Immature natural killer cell (primary cell): Measurements from ENCODE around the gene ATP8B3. TPM values are rescaled to one million over a fixed set of nuclear protein-coding genes. Genes with fewer than 3 reads are reported as not detected.

ENCODE experiments used
- DNase-seq, 3 donors: peaks; one replicate each; pipeline ENCODE4 v3.0.0; 2022; ENCODE audit warnings: mixed read lengths in 1 of 3
- H3K27ac Mint-ChIP-seq, 6 donors: one replicate each; pipeline ENCODE4 v1.8.0; 2020; ENCODE audit warnings: mixed read lengths in 6 of 6, mild to moderate bottlenecking in 5 of 6, inconsistent platforms in 4 of 6, moderate library complexity in 3 of 6
- H3K27me3 Mint-ChIP-seq, 3 donors: one replicate each; pipeline ENCODE4 v1.8.0; 2020 to 2021; ENCODE audit warnings: low read depth in 3 of 3, mild to moderate bottlenecking in 3 of 3, mixed read lengths in 3 of 3, moderate library complexity in 3 of 3, inconsistent platforms in 1 of 3
- H3K36me3 Mint-ChIP-seq, 3 donors: one replicate each; pipeline ENCODE4 v1.8.0; 2020; ENCODE audit warnings: mixed read lengths in 3 of 3, inconsistent platforms in 2 of 3, mild to moderate bottlenecking in 2 of 3
- H3K4me1 Mint-ChIP-seq, 2 donors: one replicate each; pipeline ENCODE4 v1.8.0; 2020; ENCODE audit warnings: inconsistent platforms in 2 of 2, mild to moderate bottlenecking in 2 of 2, mixed read lengths in 2 of 2, moderate library complexity in 1 of 2
- H3K4me3 Mint-ChIP-seq, 5 donors: one replicate each; pipeline ENCODE4 v1.8.0; 2020; ENCODE audit warnings: mild to moderate bottlenecking in 5 of 5, mixed read lengths in 5 of 5, inconsistent platforms in 3 of 5, moderate library complexity in 3 of 5
- H3K9me3 Mint-ChIP-seq, 6 donors: one replicate each; pipeline ENCODE4 v1.8.0; 2020; ENCODE audit warnings: mild to moderate bottlenecking in 6 of 6, mixed read lengths in 6 of 6, inconsistent platforms in 4 of 6, moderate library complexity in 3 of 6
- polyA plus RNA-seq, 3 donors: library from polyadenylated mRNA; unstranded; fragments of 300-500 nt; fragmentation: Illumina TruSeq; gene quantifications; one replicate each; pipeline ENCODE4 v1.2.3, GENCODE V29; 2021

Gene ATP8B3, protein sequence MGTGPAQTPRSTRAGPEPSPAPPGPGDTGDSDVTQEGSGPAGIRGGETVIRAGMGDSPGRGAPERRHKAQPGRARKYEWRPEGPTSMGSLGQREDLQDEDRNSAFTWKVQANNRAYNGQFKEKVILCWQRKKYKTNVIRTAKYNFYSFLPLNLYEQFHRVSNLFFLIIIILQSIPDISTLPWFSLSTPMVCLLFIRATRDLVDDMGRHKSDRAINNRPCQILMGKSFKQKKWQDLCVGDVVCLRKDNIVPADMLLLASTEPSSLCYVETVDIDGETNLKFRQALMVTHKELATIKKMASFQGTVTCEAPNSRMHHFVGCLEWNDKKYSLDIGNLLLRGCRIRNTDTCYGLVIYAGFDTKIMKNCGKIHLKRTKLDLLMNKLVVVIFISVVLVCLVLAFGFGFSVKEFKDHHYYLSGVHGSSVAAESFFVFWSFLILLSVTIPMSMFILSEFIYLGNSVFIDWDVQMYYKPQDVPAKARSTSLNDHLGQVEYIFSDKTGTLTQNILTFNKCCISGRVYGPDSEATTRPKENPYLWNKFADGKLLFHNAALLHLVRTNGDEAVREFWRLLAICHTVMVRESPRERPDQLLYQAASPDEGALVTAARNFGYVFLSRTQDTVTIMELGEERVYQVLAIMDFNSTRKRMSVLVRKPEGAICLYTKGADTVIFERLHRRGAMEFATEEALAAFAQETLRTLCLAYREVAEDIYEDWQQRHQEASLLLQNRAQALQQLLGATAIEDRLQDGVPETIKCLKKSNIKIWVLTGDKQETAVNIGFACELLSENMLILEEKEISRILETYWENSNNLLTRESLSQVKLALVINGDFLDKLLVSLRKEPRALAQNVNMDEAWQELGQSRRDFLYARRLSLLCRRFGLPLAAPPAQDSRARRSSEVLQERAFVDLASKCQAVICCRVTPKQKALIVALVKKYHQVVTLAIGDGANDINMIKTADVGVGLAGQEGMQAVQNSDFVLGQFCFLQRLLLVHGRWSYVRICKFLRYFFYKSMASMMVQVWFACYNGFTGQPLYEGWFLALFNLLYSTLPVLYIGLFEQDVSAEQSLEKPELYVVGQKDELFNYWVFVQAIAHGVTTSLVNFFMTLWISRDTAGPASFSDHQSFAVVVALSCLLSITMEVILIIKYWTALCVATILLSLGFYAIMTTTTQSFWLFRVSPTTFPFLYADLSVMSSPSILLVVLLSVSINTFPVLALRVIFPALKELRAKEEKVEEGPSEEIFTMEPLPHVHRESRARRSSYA (N-terminal part only)
- polyA plus RNA-seq = 1 to 10 TPM; 1.7 to 3.3 (median 3.1) TPM

DNA sequence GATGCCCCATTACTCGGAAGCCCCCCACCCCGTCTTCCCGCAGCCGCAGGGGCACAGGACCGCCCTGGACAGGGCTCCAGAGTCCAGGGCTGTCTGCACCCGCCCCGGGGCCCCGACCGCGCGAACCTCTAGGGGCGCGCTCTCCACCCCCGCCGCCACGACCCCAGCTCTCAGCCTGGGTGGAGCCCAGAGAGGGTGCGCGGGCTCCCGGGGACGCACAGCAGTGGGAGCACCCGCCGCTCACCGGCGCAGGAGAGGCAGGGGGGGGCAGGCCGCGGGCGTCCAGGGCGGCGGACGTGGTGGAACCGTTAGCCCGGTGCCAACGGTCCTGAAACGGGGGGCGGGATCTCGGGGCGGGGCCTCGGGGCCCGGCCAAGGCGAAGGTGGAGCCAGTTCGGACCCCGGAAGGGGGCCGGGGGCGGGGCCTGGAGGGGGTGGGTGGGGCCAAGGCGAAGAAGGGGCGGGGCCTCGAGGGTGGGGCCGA lies at the start of gene ATP8B3:
Gene ATP8B3, minus strand, starts transcription at position 335 of the 484 bp plus-strand sequence. CDS start 540 bp downstream, outside the sequence.
- DNase-seq = peak in 2 of 3 donors; percentile 68 to 75
- Mint-ChIP-seq H3K9me3 (no peaks in the 10 kb centered on the region), H3K4me3 (peak within 1 kb of the TSS; percentile 91 to 97 (median 96)), H3K27ac (peak within 1 kb of the TSS; percentile 76 to 96 (median 90)), H3K27me3 (peaks cover 0 to 5% (median 4%) of the 10 kb centered on the region in 3 donors), H3K4me1 (peaks cover 11% of the 10 kb centered on the region in 2 donors), H3K36me3 (no peaks in the 10 kb centered on the region)

DNA sequence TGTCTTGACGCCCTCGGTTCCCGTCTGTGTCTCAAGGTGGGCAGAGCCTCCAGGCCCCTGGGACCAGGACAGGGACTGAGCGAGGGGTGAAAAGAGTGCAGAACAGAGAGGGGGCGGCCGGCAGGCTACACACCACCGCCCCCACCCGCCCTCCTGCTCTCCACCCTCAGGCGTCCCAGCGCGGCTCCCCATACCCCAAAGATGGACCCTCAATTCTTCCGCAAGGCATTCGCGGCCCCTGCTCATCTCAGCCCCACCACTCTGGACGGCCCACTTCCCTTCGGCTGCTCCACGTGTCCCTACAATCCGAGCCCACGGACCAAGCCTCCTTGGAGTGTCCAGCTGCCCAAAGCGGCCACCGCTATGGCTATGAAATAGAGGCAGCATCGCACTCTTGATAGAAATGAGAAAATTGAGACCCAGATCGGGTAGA lies 49.5 kb upstream of the ATP8B3 start:
- H3K4me3 Mint-ChIP-seq = peak overlapping the region; percentile 89 to 94 (median 91)
- H3K27ac Mint-ChIP-seq = peak overlapping the region; percentile 80 to 96 (median 87)
- peaks cover 0 to 2% (median 0%) of the 10 kb centered on the region in 6 donors for H3K9me3 Mint-ChIP-seq
- no peak for DNase-seq
- no peaks in the 10 kb centered on the region for H3K36me3 Mint-ChIP-seq
- H3K27me3 Mint-ChIP-seq = peaks cover 7 to 29% (median 10%) of the 10 kb centered on the region in 3 donors
- H3K4me1 Mint-ChIP-seq = peaks cover 17 to 32% of the 10 kb centered on the region in 2 donors

DNA sequence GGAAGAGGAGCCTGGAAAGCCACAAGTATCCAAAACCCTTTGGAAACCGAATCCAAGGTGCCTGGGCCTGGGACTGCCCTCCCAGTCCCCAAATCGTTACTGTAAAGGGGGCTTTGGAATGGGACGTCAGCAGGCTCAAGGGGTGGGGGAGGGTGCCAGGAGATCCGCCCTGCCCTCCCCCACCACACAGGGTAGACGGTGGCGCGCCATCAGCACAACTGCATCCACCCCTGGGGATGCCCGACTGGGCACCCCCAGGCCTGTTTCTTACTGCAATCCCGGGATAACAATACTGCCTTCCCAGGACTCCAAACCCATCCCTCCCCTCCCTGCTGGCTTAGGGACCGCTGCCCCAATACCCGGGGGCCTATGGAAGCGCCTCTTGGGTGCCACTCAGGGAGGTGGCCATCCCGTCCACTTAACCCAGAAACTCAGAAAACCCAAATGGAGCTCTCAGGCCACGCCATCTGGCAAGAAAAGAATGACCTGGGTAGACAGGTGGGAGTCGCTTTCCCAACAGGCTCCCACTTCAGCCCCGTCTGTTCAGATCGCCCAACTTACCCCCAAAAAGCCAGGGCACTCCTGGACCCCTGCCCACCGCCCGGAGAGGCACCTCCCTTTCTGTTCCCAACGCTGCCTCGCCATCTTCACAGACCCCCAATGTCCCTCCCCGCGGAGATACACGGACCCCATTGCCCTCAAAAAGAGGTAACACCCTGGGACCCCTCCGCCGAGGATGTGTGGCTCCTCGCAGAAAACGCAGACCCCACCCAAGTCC lies 48.9 kb upstream of the ATP8B3 start:
- H3K9me3 Mint-ChIP-seq = peaks cover 0 to 2% (median 0%) of the 10 kb centered on the region in 6 donors
- peak overlapping the region; percentile 89 to 94 (median 91) for H3K4me3 Mint-ChIP-seq
- H3K36me3 Mint-ChIP-seq = no peaks in the 10 kb centered on the region
- H3K27ac Mint-ChIP-seq = peak overlapping the region in 5 of 6 donors; percentile 45 to 96 (median 68)
- DNase-seq = no peak
- peaks cover 17 to 36% of the 10 kb centered on the region in 2 donors for H3K4me1 Mint-ChIP-seq
- H3K27me3 Mint-ChIP-seq = peaks cover 7 to 35% (median 10%) of the 10 kb centered on the region in 3 donors

DNA sequence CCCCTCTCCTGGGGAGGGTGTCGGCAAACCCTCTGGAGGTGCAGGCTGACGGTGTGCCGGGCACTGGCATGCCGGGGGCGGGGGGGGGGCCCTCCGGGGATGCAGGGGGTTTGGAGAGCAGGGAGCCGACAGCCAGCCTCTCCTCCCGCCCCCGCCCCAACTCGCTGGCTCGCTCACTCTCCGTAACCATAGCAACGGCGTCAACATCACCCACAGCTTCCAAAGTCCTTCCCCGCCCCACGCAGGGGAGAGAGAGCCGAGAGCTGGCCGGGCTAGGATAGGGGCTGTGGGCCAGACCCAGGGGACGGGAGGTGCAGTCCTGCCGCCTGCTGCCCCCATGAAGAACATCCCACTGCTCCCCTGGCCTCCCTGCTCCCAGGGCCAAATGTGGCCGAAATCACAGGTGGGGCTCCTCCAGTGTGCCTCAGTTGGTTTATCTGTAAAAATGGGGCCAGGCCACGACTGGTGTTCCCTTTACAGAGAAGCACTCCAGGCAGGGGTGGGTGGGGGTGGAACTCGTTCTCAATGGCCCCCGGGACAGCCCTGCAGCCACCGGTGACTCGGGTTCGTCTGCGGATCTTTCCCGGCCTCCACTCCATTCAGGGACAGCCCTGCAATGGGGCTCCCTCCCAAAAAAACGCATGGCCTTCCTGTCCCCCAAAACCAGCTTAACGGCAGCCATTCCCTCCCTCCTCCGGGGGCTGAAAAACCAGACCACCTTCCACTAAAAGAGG lies 48.1 kb upstream of the ATP8B3 start:
- Mint-ChIP-seq H3K4me1 (peaks cover 24 to 36% of the 10 kb centered on the region in 2 donors), H3K9me3 (peaks cover 0 to 2% (median 0%) of the 10 kb centered on the region in 6 donors), H3K36me3 (no peaks in the 10 kb centered on the region), H3K4me3 (no peak overlapping the region), H3K27me3 (peaks cover 8 to 41% (median 10%) of the 10 kb centered on the region in 3 donors), H3K27ac (no peak overlapping the region)
- peak in 1 of 3 donors; percentile 24 for DNase-seq

DNA sequence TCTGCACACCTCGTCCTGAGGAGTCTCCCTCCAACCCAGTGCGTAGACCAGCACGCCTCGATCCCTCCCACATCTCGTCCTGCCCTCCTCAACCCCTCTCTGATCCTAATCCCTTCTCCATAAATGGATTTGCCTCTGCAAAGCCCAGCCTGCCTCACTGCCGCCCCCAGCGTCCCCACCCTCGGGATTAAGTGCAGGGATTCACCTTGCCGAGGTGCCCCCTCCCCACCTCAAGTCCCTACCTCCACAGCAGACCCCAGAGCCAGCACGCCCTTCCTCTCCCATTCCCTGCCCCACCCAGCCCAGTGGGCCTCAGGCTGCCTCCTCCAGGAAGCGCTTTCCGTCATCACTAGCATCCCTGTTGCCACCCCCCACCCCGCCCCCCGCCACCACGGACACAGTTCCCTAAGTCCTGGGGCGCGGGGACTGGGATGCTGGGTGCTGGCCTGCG lies 47.3 kb upstream of the ATP8B3 start:
- Mint-ChIP-seq H3K36me3 (no peaks in the 10 kb centered on the region), H3K27me3 (peaks cover 10 to 41% (median 12%) of the 10 kb centered on the region in 3 donors), H3K27ac (peak overlapping the region; percentile 34 to 70 (median 46)), H3K4me1 (peaks cover 31 to 42% of the 10 kb centered on the region in 2 donors), H3K4me3 (peak overlapping the region; percentile 14 to 47 (median 30)), H3K9me3 (peaks cover 0 to 2% (median 0%) of the 10 kb centered on the region in 6 donors)
- DNase-seq = no peak

DNA sequence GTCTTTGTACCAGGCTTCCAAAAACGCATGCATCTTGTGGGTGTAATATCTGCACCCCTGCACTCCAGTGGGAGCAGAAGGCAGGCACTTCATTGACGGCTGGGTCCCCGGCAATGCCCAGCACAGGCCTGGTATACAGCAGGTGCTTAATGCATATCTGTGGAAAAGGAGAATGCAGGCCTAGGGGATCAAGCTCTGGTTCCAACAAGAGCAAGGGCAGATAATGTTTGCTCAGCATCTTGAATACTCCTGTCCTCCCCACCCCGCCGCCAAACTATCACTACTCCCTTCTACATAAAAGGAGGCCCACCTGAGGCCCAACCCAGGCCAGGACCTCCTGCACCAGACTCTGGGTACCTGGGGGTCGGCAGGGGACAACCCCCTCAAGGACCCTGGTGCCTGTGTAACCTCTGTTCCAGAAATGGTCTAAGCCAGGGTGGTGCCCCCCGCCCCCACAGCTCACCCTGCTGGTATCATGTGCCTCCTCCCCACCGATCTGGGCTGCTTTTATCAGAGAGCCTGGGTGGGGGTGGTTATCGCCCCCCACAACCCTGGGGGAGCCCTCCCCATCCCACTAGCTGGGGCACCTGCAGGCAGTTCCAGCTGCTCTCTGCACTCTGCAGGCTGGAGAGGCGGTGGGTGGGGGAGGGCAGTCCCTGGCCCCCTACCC lies 46.5 kb upstream of the ATP8B3 start:
- H3K4me1 Mint-ChIP-seq = peaks cover 32 to 42% of the 10 kb centered on the region in 2 donors
- peak overlapping the region in 3 of 6 donors; percentile 53 to 67 (median 60) for H3K27ac Mint-ChIP-seq
- no peak for DNase-seq
- H3K9me3 Mint-ChIP-seq = peaks cover 0 to 2% (median 0%) of the 10 kb centered on the region in 6 donors
- no peaks in the 10 kb centered on the region for H3K36me3 Mint-ChIP-seq
- peaks cover 10 to 41% (median 12%) of the 10 kb centered on the region in 3 donors for H3K27me3 Mint-ChIP-seq
- H3K4me3 Mint-ChIP-seq = peak overlapping the region; percentile 25 to 53 (median 46)

DNA sequence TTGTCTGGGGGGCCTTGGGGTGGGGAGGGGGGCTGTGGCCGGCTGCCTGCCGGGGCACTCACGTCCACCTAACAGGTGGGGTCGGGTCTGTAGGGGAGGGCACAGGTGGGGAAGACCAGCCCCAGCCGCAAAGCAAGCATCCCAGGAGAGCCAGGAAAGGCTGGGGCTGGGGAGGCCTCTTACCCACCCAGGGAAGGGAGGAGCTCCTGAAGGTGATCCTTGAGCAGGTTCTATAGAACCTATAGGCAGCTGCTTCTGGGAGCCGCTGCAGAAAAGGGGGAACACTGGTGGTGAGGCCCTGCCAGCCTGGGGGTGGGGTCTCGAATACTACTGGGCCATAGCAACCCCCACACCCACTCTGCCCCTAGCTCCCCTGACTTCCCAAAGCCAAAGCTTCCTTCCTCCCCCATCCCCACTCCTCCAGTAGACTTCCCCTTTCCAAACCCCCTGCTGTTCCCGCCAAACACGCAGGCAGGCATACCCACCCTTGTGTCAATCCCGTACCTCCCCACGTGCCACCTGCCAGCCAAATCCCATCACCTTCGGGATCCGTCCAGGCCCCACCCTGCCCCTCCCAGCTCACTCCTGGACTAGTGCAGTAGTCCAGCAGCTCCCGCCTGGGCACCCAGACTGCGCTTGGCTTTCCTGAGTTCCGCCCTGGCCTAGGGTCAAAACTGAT lies 45.7 kb upstream of the ATP8B3 start:
- Mint-ChIP-seq H3K4me3 (peak overlapping the region; percentile 46 to 77 (median 56)), H3K4me1 (peaks cover 39 to 48% of the 10 kb centered on the region in 2 donors), H3K27ac (peak overlapping the region in 2 of 6 donors; percentile 55 to 76), H3K27me3 (peaks cover 12 to 49% (median 15%) of the 10 kb centered on the region in 3 donors), H3K36me3 (no peaks in the 10 kb centered on the region), H3K9me3 (peaks cover 0 to 2% (median 0%) of the 10 kb centered on the region in 6 donors)
- no peak for DNase-seq

DNA sequence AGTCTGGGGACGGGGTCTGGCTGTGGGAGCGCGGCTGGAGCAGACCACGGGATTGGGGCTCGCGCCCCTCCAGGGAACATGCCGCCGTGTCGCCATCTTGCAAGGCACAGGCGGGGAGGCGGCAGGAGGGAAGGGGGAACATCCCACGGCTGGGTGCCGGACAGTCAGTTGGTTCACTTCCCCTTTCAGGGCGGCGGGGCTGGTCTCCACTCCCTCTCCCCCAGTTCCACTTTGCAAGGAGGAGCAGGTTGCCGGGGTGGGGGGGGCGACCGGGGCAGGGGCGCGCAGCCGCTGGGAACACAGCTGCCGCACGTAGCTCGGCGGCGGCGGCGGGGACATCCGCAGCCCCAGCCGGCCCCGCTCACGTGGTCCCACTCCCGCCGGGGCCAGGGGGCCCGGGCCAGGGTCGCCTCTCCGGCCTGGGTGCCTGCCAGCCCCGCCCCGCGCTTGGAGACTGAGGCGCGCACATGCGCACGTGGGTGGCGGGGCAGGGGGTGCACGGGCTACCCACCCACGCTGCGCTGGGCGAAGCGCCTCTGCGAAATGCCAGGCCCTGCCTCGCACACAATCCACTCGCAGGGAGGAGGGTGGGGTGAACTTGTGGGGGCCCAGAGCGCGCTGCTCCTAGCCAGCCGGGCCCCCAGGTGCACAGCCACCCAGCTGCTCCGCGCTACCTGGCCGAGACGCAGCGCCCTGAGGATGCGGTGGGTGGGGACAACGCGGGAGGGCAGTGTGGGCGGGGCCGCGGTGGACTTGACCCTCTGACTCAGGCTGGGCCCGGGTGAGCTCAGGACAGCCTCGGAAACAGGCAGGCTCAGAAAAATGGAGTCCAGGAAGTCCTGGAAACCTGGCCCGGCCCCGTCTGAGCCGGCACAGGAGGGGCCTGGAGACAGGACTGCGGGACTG lies 44.9 kb upstream of the ATP8B3 start:
- Mint-ChIP-seq H3K36me3 (no peaks in the 10 kb centered on the region), H3K4me1 (peaks cover 33 to 47% of the 10 kb centered on the region in 2 donors), H3K9me3 (peaks cover 0 to 2% (median 0%) of the 10 kb centered on the region in 6 donors), H3K4me3 (peak overlapping the region; percentile 79 to 86 (median 84)), H3K27me3 (peaks cover 7 to 47% (median 12%) of the 10 kb centered on the region in 3 donors), H3K27ac (peak overlapping the region; percentile 84 to 94 (median 92))
- DNase-seq = peak in 2 of 3 donors; percentile 36 to 39

DNA sequence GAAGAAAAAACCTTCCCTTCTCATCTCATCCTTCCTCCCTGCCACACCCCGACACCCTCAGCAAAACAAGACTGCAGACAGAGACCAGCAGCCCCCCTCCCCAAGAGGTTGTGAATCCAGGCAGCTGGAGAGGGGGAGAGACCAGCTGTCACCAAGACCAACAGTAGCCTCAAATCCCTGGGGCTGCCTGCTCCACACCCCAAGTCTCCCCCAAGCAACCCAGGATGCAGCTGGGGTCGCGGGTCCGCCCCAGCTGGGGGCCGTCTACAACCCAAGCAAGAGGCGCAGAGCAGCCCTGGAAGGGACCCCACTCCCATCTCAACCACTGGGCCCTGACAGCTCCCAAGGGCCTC lies 44.2 kb upstream of the ATP8B3 start:
- Mint-ChIP-seq H3K9me3 (peaks cover 0 to under 1% (median 0%) of the 10 kb centered on the region in 6 donors), H3K27ac (peak overlapping the region; percentile 84 to 94 (median 92)), H3K4me3 (peak overlapping the region; percentile 79 to 86 (median 84)), H3K4me1 (peaks cover 27 to 43% of the 10 kb centered on the region in 2 donors), H3K27me3 (peaks cover 7 to 41% (median 13%) of the 10 kb centered on the region in 3 donors), H3K36me3 (no peaks in the 10 kb centered on the region)
- DNase-seq = no peak

DNA sequence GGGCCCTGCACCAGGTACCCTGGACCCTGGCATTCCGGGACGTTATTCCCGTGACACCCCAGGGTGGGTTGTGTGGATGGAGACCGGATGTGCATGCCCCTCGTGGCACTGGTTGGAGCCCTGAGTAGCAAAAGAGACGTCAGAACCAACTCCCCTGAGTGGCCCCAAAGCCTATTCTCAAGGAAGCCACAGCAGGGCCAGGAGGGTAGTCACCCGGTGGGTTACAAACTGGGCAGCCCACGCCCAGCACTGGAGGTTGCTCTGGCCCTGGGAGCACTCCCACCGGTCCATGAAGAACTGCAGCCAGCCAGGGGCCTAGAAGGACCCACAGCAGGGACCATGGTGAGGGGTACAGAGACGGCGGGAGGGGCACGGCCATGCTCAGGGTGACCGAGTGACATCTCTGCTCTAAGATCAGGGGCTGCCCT lies 43.8 kb upstream of the ATP8B3 start:
- peak; percentile 35 to 49 (median 49) for DNase-seq
- Mint-ChIP-seq H3K4me1 (peaks cover 22 to 43% of the 10 kb centered on the region in 2 donors), H3K9me3 (no peaks in the 10 kb centered on the region), H3K27me3 (peaks cover 6 to 39% (median 16%) of the 10 kb centered on the region in 3 donors), H3K4me3 (peak overlapping the region; percentile 79 to 86 (median 84)), H3K27ac (peak overlapping the region; percentile 84 to 94 (median 92)), H3K36me3 (no peaks in the 10 kb centered on the region)
